ENCODE data around the gene RBMX2.
"Not testable (repeated sequence)": the region's sequence is repeated elsewhere in the genome, so short reads cannot be mapped to it uniquely, and the experiment has no call there.

RBMX2 gene

DNA sequence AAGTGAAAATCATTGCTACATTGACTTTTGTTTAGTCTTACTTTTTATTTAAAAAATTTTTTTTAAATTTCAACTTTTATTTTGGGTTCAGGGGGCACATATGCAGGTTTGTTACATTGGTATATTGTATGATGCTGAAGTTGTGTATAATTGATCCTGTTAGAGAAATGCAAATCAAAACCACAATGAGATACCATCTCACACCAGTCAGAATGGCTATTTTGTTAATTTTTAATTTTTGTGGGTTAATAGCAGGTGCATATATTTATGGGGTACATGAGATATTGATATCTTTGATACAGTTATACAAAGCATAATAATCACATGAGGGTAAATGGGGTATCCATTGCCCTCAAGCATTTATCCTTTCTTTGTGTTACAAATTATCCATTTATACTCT lies 34.1 kb downstream of the RBMX2 start:
- no peak overlapping the region for H3K27ac Mint-ChIP-seq
- H3K4me1 Mint-ChIP-seq: no peaks in the 10 kb centered on the region
- H3K4me3 Mint-ChIP-seq: no peak overlapping the region
- no peaks in the 10 kb centered on the region for H3K27me3 Mint-ChIP-seq (ENCODE audit: low read depth)
- H3K36me3 Mint-ChIP-seq (ENCODE audit: low read depth): peaks cover 3% of the 10 kb centered on the region
- H3K9me3 Mint-ChIP-seq: peaks cover 24% of the 10 kb centered on the region
- TF ChIP-seq, protein P1, sequence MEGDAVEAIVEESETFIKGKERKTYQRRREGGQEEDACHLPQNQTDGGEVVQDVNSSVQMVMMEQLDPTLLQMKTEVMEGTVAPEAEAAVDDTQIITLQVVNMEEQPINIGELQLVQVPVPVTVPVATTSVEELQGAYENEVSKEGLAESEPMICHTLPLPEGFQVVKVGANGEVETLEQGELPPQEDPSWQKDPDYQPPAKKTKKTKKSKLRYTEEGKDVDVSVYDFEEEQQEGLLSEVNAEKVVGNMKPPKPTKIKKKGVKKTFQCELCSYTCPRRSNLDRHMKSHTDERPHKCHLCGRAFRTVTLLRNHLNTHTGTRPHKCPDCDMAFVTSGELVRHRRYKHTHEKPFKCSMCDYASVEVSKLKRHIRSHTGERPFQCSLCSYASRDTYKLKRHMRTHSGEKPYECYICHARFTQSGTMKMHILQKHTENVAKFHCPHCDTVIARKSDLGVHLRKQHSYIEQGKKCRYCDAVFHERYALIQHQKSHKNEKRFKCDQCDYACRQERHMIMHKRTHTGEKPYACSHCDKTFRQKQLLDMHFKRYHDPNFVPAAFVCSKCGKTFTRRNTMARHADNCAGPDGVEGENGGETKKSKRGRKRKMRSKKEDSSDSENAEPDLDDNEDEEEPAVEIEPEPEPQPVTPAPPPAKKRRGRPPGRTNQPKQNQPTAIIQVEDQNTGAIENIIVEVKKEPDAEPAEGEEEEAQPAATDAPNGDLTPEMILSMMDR (IDR thresholded peaks at IDR 0.05; ENCODE audit: unreplicated experiment in 3 of 3): no peak

DNA sequence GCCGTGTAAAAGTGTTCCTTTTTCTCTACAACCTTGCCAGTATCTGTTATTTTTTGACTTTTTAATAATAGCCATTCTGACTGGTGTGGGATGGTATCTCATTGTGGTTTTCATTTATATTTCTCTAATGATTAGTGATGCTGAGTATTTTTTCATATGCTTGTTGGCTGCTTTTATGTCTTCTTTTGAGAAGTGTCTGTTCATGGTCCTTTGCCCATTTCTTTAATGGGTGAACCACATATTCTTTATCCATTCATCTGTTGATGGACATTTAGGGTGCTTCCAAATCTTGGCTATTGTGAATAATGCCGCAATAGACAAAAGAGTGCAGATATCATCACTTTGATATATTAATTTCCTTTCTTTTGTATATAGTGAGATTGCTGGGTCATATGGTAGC lies 36.2 kb downstream of the RBMX2 start:
- not testable (repeated sequence) for H3K4me3 Mint-ChIP-seq; H3K36me3 Mint-ChIP-seq (ENCODE audit: low read depth); H3K4me1 Mint-ChIP-seq; H3K27ac Mint-ChIP-seq; H3K27me3 Mint-ChIP-seq (ENCODE audit: low read depth)
- H3K9me3 Mint-ChIP-seq: peaks cover 24% of the 10 kb centered on the region

DNA sequence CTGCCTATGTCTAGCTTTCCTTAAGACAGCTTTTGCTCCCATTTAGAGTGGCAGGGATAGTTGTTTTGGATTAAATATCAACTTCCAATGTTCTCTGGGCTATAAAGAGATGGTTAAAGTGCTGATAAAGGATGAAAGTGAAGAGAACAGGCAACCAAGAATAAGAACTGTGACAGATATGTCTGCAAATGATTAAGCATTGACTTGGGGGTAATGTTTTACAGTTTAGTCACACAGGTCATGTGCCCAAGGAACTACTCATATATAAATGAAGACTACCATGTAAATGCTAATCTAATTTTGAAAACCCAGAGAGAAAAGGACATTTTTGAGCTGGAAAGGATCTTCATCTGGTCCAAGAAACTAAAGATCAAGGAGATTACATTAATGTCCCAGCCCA lies 42.1 kb downstream of the RBMX2 start:
- H3K9me3 Mint-ChIP-seq: peaks cover 17% of the 10 kb centered on the region
- H3K27me3 Mint-ChIP-seq (ENCODE audit: low read depth): peaks cover 3% of the 10 kb centered on the region
- H3K4me1 Mint-ChIP-seq: no peaks in the 10 kb centered on the region
- peak overlapping the region in 1 of 3 experiments; percentile 0 for H3K27ac Mint-ChIP-seq
- H3K36me3 Mint-ChIP-seq (ENCODE audit: low read depth): peaks cover 3% of the 10 kb centered on the region
- no peak overlapping the region for H3K4me3 Mint-ChIP-seq
- TF ChIP-seq, protein P1 (IDR thresholded peaks at IDR 0.05; ENCODE audit: unreplicated experiment in 3 of 3): no peak

DNA sequence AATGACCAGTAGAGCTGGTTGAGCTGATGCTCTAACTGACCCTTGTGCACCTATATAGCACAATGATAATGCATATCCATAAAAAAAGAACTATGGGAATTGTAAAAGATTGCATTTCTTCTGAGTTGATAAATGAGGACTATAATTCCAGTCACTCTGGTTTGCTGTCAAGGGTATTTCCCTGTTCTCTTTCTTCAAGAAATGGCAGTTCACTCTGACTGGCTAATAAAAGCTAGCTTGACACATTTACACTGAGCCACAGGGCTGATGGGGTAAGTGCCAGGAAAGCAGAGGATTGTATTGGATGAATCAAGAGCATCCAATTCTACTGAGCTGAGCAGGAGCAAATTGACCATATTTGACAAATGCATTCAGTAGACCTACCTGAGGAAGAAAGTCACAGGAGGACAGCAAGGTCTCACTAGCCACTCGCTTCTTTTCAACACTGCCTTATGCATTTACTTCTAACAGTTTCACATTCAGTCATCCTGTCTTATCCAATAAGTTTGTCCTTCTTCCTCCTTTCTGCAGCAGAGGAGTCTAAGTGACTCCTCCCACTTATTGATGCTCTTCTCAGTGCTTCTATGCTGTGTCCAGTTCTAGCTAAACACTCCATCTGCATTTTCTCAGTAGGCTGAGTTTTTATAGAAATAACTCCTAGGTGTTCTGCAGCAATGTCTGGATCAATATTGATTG lies 43.0 kb downstream of the RBMX2 start:
- TF ChIP-seq, protein P1 (IDR thresholded peaks at IDR 0.05; ENCODE audit: unreplicated experiment in 3 of 3): no peak
- peaks cover 3% of the 10 kb centered on the region for H3K27me3 Mint-ChIP-seq (ENCODE audit: low read depth)
- no peak overlapping the region for H3K27ac Mint-ChIP-seq
- H3K36me3 Mint-ChIP-seq (ENCODE audit: low read depth): no peaks in the 10 kb centered on the region
- H3K9me3 Mint-ChIP-seq: peaks cover 12% of the 10 kb centered on the region
- H3K4me3 Mint-ChIP-seq: no peak overlapping the region
- no peaks in the 10 kb centered on the region for H3K4me1 Mint-ChIP-seq

DNA sequence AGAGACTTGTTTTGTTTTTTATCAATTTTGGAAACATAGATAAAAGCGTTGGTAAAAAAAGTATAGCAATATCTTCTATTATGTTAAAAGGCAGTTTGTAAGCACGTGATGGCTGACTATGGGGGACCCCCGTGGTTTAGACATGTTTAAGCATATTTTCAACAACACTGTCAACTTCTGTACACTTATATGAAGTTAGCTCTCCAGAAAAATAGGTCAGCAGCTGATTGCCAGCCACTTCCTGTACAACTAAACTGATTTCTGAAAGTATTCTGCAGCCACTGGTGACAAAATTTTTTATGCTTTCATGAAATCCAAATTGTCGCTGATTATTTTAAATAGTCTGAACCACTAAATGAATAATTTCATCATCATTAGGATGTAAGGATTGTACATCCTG lies 45.2 kb downstream of the RBMX2 start:
- no peak overlapping the region for H3K4me3 Mint-ChIP-seq
- peaks cover 3% of the 10 kb centered on the region for H3K27me3 Mint-ChIP-seq (ENCODE audit: low read depth)
- TF ChIP-seq, protein P1 (IDR thresholded peaks at IDR 0.05; ENCODE audit: unreplicated experiment in 3 of 3): no peak
- no peaks in the 10 kb centered on the region for H3K36me3 Mint-ChIP-seq (ENCODE audit: low read depth)
- no peaks in the 10 kb centered on the region for H3K4me1 Mint-ChIP-seq
- H3K27ac Mint-ChIP-seq: no peak overlapping the region
- H3K9me3 Mint-ChIP-seq: peaks cover 7% of the 10 kb centered on the region
